GM19099 (cell line): ENCODE results near the gene NUDT16.

ENCODE experiments used
- POLR2A ChIP-seq: IDR thresholded peaks from 3 replicates; pipeline ENCODE4 v1.6.1; 2011; ENCODE audit warnings: low read depth; ENCODE audit not compliant: insufficient read length; ENCODE audit errors: extremely low read depth

The NUDT16 gene

DNA sequence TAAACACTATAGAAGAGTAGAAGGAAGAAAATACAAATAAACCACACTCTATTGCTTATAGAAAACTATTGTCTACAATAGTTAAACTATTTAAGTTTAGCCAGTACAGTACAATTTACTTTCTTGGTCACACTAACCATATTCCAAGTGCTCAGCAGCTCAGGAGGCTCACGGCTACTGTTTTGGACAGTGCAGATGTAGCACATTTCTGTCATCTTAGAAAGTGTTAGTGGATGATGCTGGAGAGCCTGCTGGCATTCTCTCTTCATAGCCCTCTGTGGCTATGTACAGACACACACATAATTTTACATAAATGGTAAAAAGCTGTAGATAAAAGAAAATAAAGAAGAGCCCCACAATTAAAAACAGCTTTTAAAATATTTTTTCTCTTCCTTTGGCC is 23.8 kb downstream of the NUDT16 start:
- TF ChIP-seq POLR2A = no peak

DNA sequence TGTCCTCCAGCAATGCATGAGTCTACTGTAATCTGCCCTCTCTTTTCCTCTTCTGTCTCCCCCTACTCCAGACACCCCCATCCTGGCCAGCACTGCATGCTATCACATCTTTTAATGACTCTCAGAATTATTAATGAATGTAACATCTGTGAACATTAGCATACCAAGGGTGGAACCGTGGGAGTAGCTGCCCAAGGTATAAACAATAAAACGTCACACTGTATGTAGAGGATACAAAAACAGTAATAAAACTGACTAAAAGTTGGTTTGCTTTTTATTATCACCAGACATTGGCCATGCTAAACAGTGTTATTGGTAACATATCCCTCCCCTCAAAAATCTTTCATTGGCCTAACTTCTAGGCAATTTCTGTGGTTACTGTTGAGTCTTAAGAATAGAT is 24.7 kb downstream of the NUDT16 start:
- TF ChIP-seq POLR2A = no peak

DNA sequence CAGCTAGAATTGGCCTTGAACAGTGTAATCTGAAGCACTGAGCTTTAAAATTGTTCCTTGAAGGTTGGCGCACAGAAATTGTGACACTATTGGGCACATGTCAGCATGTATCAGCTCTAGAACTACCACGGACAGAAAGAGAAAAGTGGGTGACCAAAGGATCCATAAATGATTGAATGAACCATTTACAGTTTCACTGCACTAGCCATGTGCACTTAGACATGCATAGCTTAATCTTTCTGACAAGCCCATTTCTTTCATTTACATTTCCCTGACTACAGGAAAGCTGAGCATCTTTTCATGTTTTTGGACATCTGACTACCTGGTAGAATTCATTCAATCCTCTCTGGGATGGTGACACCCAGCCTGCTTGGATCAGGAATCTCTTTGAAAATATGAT is 36.2 kb downstream of the NUDT16 start:
- no peak for TF ChIP-seq POLR2A

DNA sequence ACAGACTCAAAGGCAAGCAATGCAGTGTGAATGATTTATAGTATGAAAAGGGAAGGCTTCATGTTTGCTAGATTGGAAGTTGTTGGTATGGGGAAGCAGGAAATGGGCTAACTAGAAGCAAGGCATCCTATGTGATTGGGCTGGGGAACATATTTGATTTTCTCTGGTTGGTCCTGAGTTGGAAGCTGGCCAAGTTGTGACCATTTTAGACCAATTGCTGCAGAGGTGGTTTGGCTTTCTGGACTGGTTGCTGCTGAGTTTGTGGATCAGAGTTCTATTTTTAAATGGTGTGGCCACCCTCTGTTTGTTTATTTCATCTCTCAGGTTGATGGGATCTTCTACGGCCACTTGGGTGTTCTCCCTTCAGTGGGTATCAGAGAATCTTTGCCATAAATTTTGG is 39.7 kb downstream of the NUDT16 start:
- TF ChIP-seq POLR2A = no peak

DNA sequence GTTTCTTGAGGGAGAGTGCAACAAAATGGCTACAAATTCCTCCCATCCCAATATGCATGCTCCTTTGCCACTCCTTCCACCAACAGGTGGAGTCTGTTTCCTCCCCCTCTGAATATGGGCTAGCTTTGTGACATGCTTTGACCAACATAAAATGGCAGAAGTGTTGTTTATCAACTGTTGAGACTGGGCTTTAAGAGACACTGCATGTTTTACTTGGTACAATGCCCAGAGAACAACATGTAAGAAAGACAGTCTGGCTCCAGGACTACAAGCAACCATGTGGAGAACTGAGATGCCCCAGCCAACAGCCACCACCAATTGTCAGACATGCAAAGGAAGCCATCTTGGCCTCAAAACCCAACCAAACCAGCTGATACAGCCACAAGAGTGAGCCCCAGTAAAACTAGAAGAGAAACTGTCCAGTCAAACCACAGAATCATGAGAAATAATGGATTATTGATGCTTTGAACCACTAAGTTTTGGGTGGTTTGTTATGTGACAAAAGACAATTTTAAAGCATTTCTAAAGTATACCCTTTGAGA is 40.5 kb downstream of the NUDT16 start:
- TF ChIP-seq POLR2A = no peak

DNA sequence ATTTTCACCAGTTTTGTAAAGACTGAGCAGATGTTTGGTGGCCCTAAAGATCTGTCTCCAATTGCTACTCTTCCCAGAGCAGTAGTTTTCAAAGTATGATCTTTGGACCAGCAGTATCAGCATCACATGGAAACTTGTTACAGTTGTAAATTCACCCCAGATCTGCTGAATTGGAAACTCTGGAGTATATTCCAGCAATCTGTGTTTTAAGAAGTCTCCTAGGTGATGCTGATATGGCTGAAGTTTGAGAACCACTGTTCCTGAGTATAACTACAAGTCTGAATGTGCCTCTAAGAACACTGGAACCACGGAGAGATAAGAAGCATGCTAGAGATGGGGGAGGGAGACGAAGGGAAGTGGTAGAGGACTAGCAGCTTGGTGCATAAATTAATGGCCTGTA is 45.7 kb downstream of the NUDT16 start:
- no peak for TF ChIP-seq POLR2A

DNA sequence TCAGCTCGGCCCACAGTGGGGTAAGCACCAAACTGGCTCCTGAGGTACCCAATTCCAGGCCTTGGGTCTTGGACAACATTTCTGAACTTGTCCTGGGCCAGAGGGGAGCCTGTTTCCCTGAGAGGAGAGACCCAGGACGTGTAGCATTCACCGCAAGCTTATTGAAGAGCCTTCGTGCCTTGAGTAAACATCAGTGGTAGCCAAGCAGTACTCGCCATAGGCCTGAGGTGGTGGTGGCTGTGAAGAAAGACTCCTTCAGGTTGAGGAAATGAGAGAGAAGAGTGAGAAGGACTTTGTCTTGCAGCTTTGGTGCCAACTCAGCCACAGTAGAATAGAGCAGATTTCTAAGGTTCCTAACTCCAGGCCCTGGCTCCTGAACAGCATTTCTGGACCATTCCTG is 50.2 kb downstream of the NUDT16 start:
- TF ChIP-seq POLR2A = no peak

DNA sequence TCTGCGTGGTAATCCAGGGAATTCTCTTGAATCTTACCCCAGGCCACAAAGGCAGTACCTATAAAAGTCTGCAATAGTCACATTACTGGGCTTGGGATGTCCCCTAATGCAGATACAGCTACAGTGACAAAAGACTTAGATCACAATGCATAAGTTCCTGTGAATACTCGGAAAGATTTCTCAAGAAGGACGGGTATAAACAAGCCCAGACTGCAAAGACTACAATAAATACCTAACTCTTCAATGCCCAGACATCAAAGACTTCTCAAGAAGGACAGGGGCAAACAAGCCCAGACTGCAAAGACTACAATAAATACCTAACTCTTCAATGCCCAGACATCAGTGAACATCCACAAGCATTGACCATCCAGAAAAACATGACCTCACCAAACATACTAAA is 50.9 kb downstream of the NUDT16 start:
- TF ChIP-seq POLR2A = no peak

DNA sequence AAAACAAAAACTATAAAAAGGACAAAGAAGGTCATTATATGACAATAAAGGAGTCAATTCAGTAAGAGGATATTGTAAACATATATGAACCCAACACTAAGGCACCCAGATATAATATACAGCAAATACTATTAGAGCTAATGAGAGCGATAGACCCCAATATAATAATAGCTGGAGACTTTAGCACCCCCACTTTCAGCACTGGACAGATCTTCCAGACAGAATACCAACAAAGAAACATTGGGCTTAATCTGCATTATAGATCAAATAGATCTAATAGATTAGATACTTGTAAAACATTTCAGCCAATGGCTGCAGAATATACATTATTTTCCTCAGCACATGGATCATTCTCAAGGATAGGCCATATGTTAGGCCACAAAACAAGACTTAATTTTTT is 53.4 kb downstream of the NUDT16 start:
- TF ChIP-seq POLR2A = no peak
